DOHH2 (cell line): Measurements from ENCODE around the gene TOMM40L.

Experiments used
- H3F3A ChIP-seq: fragments of 200-600 bp; sonication (generic), shearing (Covaris generic); 2 replicates; pipeline ENCODE4 v1.6.0; 2016; ENCODE audit warnings: antibody characterized with exemption, mild to moderate bottlenecking; ENCODE audit not compliant: control insufficient read depth, insufficient read depth
- H3K27ac ChIP-seq: fragments of 200-600 bp; sonication (generic); 2 replicates; pipeline ENCODE4 v1.5.1; 2014; ENCODE audit warnings: low read depth, mild to moderate bottlenecking, low read length, moderate library complexity
- H3K27me3 ChIP-seq: fragments of 200-600 bp; sonication (generic); 2 replicates; pipeline ENCODE4 v1.6.1; 2014; ENCODE audit warnings: mild to moderate bottlenecking, low read length, mixed read lengths; ENCODE audit not compliant: control insufficient read depth
- H3K36me3 ChIP-seq: fragments of 200-600 bp; sonication (generic); 2 replicates; pipeline ENCODE4 v1.6.1; 2014; ENCODE audit warnings: mild to moderate bottlenecking, low read length, moderate library complexity, mixed read lengths; ENCODE audit not compliant: control insufficient read depth
- H3K4me1 ChIP-seq: fragments of 200-600 bp; sonication (generic); 2 replicates; pipeline ENCODE4 v1.6.1; 2014; ENCODE audit warnings: mild to moderate bottlenecking, low read length, mixed read lengths; ENCODE audit not compliant: control insufficient read depth
- H3K4me2 ChIP-seq: fragments of 200-600 bp; sonication (generic); 2 replicates; pipeline ENCODE4 v1.6.0; 2014; ENCODE audit warnings: mild to moderate bottlenecking, low read length, moderate library complexity
- H3K4me3 ChIP-seq: fragments of 200-600 bp; sonication (generic); 2 replicates; pipeline ENCODE4 v1.5.1; 2014; ENCODE audit warnings: mild to moderate bottlenecking, low read length, mixed read lengths
- H3K79me2 ChIP-seq: fragments of 200-600 bp; sonication (generic); 2 replicates; pipeline ENCODE4 v1.6.1; 2014; ENCODE audit warnings: mild to moderate bottlenecking, low read length, mixed read lengths; ENCODE audit not compliant: control insufficient read depth
- H3K9me2 ChIP-seq: fragments of 200-600 bp; sonication (generic); replicated peaks from 2 replicates; pipeline ENCODE4 v1.6.1; 2014; ENCODE audit warnings: mild to moderate bottlenecking, low read length, mixed read lengths; ENCODE audit not compliant: control insufficient read depth
- H3K9me3 ChIP-seq: fragments of 200-600 bp; sonication (generic); 2 replicates; pipeline ENCODE4 v1.6.1; 2014; ENCODE audit warnings: antibody characterized with exemption, low read length, mixed read lengths; ENCODE audit not compliant: control insufficient read depth, insufficient read depth
- H4K20me1 ChIP-seq: fragments of 200-600 bp; sonication (generic); 2 replicates; pipeline ENCODE4 v1.6.0; 2014; ENCODE audit warnings: low read depth, mild to moderate bottlenecking, antibody characterized with exemption, low read length, moderate library complexity; ENCODE audit not compliant: control insufficient read depth, insufficient read depth
- CTCF ChIP-seq: fragments of 200-600 bp; sonication (generic); IDR thresholded peaks from one replicate; pipeline ENCODE4 v1.5.1; 2014; ENCODE audit warnings: antibody characterized with exemption, mild to moderate bottlenecking, low read depth, low read length; ENCODE audit not compliant: poor library complexity, severe bottlenecking
- EZH2phosphoT487 ChIP-seq: fragments of 200-600 bp; sonication (generic); IDR thresholded peaks from 2 replicates; pipeline ENCODE4 v1.6.1; 2017; ENCODE audit warnings: borderline replicate concordance, mild to moderate bottlenecking, antibody characterized with exemption, low read length, moderate library complexity, mixed read lengths

The TOMM40L gene

DNA sequence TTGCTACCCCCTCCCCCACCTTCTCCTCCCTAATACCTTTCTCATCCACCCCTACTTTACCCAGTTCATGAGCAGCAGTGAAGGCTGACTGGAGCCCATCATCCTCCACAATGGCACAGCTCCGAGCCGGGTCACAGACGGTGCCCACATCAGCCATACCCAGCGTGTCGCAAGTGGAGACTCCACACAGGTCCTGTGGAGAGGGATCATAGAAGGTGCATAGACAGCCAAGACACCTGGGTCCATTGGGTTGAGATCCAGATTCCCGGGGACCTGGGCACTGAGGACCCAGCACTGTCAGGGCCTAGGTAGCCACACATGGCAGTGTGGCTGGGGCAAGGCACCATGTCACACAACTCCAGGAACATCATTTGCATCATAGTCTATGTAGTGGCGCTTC is 29.7 kb upstream of the TOMM40L start:
- H3K4me1 ChIP-seq = peaks cover 39% of the 10 kb centered on the region
- no peaks in the 10 kb centered on the region for H3K9me3 ChIP-seq
- H3K4me3 ChIP-seq = no peak overlapping the region
- H3K27ac ChIP-seq = no peak overlapping the region
- H3K79me2 ChIP-seq = no peaks in the 10 kb centered on the region
- H3F3A ChIP-seq = 0 out of 2 replicates have a peak, but pooled peaks cover 3% of the 10 kb centered on the region
- H3K4me2 ChIP-seq = no peak overlapping the region
- no peaks in the 10 kb centered on the region for H3K27me3 ChIP-seq
- no peaks in the 10 kb centered on the region for H3K9me2 ChIP-seq
- no peaks in the 10 kb centered on the region for H4K20me1 ChIP-seq
- H3K36me3 ChIP-seq = no peaks in the 10 kb centered on the region
- TF ChIP-seq EZH2phosphoT487 = no peak
- no peak for TF ChIP-seq CTCF

GRCh38 chr1:161196521-161197451 is 29.1 kb upstream of the TOMM40L start:
- Histone ChIP-seq H3K27ac (no peak overlapping the region), H3F3A (0 out of 2 replicates have a peak, but pooled peaks cover 3% of the 10 kb centered on the region), H3K4me1 (peaks cover 46% of the 10 kb centered on the region), H3K9me3 (no peaks in the 10 kb centered on the region), H3K4me3 (no peak overlapping the region), H3K79me2 (no peaks in the 10 kb centered on the region), H3K4me2 (no peak overlapping the region), H4K20me1 (no peaks in the 10 kb centered on the region), H3K36me3 (no peaks in the 10 kb centered on the region), H3K9me2 (no peaks in the 10 kb centered on the region), H3K27me3 (no peaks in the 10 kb centered on the region)
- TF ChIP-seq CTCF (no peak), EZH2phosphoT487 (no peak)

DNA sequence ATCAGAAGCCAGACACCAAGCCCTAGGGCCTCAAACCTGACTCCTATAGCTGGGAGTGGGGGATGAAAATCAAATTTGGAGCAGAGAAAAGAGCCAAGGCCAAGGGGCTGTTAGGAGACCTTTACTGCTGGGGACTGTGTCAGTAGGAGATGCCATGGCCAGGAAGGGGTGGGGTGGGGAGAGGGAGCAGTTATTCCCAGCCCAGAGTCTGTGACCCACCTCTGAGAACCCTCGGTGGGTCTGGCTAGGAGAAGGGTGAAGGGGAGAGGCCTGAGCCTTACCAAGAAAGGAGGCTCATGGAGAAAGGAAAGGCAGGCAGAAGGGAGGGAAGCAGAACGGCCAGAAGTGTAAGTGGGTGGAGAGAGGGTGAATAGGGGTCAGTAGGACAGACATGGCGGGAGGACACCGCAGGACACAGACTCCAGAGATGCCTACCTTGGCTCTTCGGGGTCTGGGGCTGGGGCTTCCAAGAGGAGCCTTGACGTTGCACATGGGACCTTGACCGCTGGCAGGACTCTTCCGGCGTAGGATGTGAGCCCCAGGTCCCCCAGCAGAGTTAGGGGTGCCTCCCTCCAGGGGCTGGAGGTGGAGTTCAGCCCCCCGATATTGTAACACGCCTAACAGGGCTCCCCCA is 28.2 kb upstream of the TOMM40L start:
- no peaks in the 10 kb centered on the region for H3K9me2 ChIP-seq
- peaks cover 4% of the 10 kb centered on the region for H3K79me2 ChIP-seq
- no peaks in the 10 kb centered on the region; the same call in 1 of the 2 replicates for H3K36me3 ChIP-seq
- no peaks in the 10 kb centered on the region for H4K20me1 ChIP-seq
- no peak overlapping the region for H3K4me2 ChIP-seq
- no peak overlapping the region for H3K4me3 ChIP-seq
- H3K9me3 ChIP-seq = no peaks in the 10 kb centered on the region
- no peak overlapping the region for H3K27ac ChIP-seq
- 0 out of 2 replicates have a peak, but pooled peaks cover 3% of the 10 kb centered on the region for H3F3A ChIP-seq
- no peak for TF ChIP-seq CTCF
- TF ChIP-seq EZH2phosphoT487 = no peak
- H3K4me1 ChIP-seq = peaks cover 43% of the 10 kb centered on the region
- H3K27me3 ChIP-seq = no peaks in the 10 kb centered on the region
